Vagina (tissue), 2 donors: Measurements from ENCODE around the gene STING1.

Source experiments
- POLR2A ChIP-seq, 2 donors: fragments of 450-650 bp; IDR thresholded peaks; one replicate each; pipeline ENCODE4 v1.6.1; 2017; ENCODE audit warnings: antibody characterized with exemption in 2 of 2, mild to moderate bottlenecking in 2 of 2, moderate library complexity in 2 of 2
- POLR2AphosphoS5 ChIP-seq, 2 donors: sonication (generic); formaldehyde crosslinking; IDR thresholded peaks; one replicate each; pipeline ENCODE4 v1.9.0; 2017; ENCODE audit warnings: antibody characterized with exemption in 2 of 2, mild to moderate bottlenecking in 2 of 2, low read depth in 1 of 2; ENCODE audit not compliant: insufficient read depth in 1 of 2

DNA sequence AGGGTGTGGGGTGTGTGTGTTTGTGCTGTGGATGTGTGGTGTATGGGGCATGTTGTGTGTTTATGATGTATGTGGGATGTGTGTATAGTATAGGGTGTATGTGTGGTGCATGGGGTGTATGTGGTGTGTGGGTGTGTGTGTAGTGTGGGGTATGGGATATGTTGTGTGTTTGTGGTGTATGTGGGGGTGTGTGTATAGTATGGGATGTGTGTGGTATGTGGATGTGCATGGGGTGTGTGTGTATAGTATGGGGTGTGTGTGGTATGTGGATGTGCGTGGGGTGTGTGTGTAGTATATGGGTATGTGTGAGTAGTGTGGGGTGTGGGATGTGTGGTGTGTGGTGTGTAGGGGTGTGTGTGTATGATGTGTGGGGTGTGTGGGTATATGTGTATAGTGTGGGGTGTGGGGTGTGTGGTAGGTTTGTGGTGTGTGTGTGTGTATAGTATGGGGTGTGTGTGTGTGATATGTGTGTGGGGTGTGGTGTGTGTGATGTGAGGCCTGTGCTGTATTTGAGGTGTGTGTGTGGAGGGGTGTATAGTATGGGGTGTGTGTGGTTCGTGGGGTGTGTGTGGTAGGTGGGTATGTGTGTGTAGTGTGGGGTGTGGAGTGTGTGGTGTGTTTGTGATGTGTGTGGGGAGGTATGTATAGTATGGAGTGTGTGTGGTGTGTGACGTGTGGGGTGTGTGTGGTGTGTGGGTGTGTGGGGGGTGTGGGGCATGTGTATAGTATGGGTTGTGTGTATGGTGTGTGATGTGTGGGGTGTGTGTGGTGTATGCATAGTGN, 30.5 kb downstream of the STING1 start:
- no peak for TF ChIP-seq POLR2AphosphoS5 (IDR thresholded peaks at IDR 0.05; ENCODE audit: insufficient read depth in 1 of 2, low read depth in 1 of 2)
- TF ChIP-seq POLR2A (IDR thresholded peaks at IDR 0.05) = no peak
